GM20431 (cell line): ENCODE measurements around the gene SZRD1.
"Not testable (repeated sequence)": the region's sequence is repeated elsewhere in the genome, so short reads cannot be mapped to it uniquely, and the experiment has no call there.

Experiments used
- in situ Hi-C: fragments of 300-500 bp; cut with MseI, MboI; formaldehyde crosslinking; loops from one replicate; pipeline ENCODE4 v1.15.0; 2020; ENCODE audit warnings: low sequenced_read_pairs; ENCODE audit not compliant: unreplicated experiment

Gene SZRD1

GRCh38 chr1:16366722-16367257, at the start of gene SZRD1:
Gene SZRD1, plus strand, starts transcription at chr1:16367242. Its CDS starts 16 bp downstream, at chr1:16367258.
- in situ Hi-C loops, result loop anchor here (25.0 kb wide), 1 partner anchor 279 kb away; no protein-coding TSS in a partner anchor

- in situ Hi-C loops, result no loop called here
Observed at GRCh38 chr1:16318555-16318954, 48.5 kb upstream of the SZRD1 start.

GRCh38 chr1:16321176-16321867, 45.7 kb upstream of the SZRD1 start:
- in situ Hi-C loops, result no loop called here

- in situ Hi-C loops, result no loop called here
Observed at GRCh38 chr1:16324456-16324890, 42.6 kb upstream of the SZRD1 start.

GRCh38 chr1:16326833-16327404, 40.1 kb upstream of the SZRD1 start:
- in situ Hi-C loops, result no loop called here

- in situ Hi-C loops, result no loop called here
Observed at GRCh38 chr1:16334655-16335340, 32.2 kb upstream of the SZRD1 start.

GRCh38 chr1:16338961-16339360, 28.1 kb upstream of the SZRD1 start:
- in situ Hi-C loops, result no loop called here

GRCh38 chr1:16340673-16341072, 26.4 kb upstream of the SZRD1 start:
- in situ Hi-C loops, result no loop called here

- in situ Hi-C loops, result no loop called here
Observed at GRCh38 chr1:16342331-16343062, 24.5 kb upstream of the SZRD1 start.

- in situ Hi-C loops, result not testable (repeated sequence)
Observed at GRCh38 chr1:16343276-16343675, 23.8 kb upstream of the SZRD1 start.

- in situ Hi-C loops, result no loop called here
Observed at GRCh38 chr1:16348414-16349182, 18.4 kb upstream of the SZRD1 start.

GRCh38 chr1:16349847-16350406, 17.1 kb upstream of the SZRD1 start:
- in situ Hi-C loops, result loop anchor here (25.0 kb wide), 1 partner anchor 263 kb away; no protein-coding TSS in a partner anchor

GRCh38 chr1:16351456-16351993, 15.5 kb upstream of the SZRD1 start:
- in situ Hi-C loops, result loop anchor here (25.0 kb wide), 1 partner anchor 264 kb away; no protein-coding TSS in a partner anchor

GRCh38 chr1:16351994-16352841, 14.8 kb upstream of the SZRD1 start, which contains the start of gene FBXO42:
Gene FBXO42, minus strand, starts transcription at chr1:16352480. Its CDS starts 37,062 bp downstream, at chr1:16315418.
- in situ Hi-C loops, result loop anchor here (25.0 kb wide), 1 partner anchor 265 kb away; no protein-coding TSS in a partner anchor

- in situ Hi-C loops, result loop anchor here (25.0 kb wide), 1 partner anchor 266 kb away; no protein-coding TSS in a partner anchor
Observed at GRCh38 chr1:16352842-16353535, 14.1 kb upstream of the SZRD1 start.

GRCh38 chr1:16354619-16355018, 12.4 kb upstream of the SZRD1 start:
- in situ Hi-C loops, result loop anchor here (25.0 kb wide), 1 partner anchor 267 kb away; no protein-coding TSS in a partner anchor

GRCh38 chr1:16356867-16357266, 10.2 kb upstream of the SZRD1 start:
- in situ Hi-C loops, result loop anchor here (25.0 kb wide), 1 partner anchor 270 kb away; no protein-coding TSS in a partner anchor
